GM21825 (cell line): ENCODE results near the gene UPP1.
"Not testable (repeated sequence)": the region's sequence is repeated elsewhere in the genome, so short reads cannot be mapped to it uniquely, and the experiment has no call there.

Experiments used
- ATAC-seq: cut with Tn5 transposase; IDR thresholded peaks from one replicate; pipeline ENCODE4 v1.9.1; 2021; ENCODE audit warnings: mild to moderate bottlenecking, moderate library complexity; ENCODE audit not compliant: unreplicated experiment

UPP1 gene

GRCh38 chr7:48110868-48111267 is 21.8 kb downstream of the UPP1 start:
- no peak for ATAC-seq

GRCh38 chr7:48111596-48111995 is 22.5 kb downstream of the UPP1 start:
- no peak for ATAC-seq

GRCh38 chr7:48112401-48113165 is 23.5 kb downstream of the UPP1 start:
- no peak for ATAC-seq

- no peak for ATAC-seq
Observed at GRCh38 chr7:48113275-48113674, 24.2 kb downstream of the UPP1 start.

GRCh38 chr7:48114115-48114514 is 25.1 kb downstream of the UPP1 start:
- no peak for ATAC-seq

GRCh38 chr7:48114589-48114988 is 25.5 kb downstream of the UPP1 start:
- no peak for ATAC-seq

- ATAC-seq: no peak
Observed at GRCh38 chr7:48116043-48116442, 27.0 kb downstream of the UPP1 start.

GRCh38 chr7:48118041-48118440 is 29.0 kb downstream of the UPP1 start:
- no peak for ATAC-seq

- ATAC-seq: not testable (repeated sequence)
Observed at GRCh38 chr7:48120536-48120935, 31.5 kb downstream of the UPP1 start.

- ATAC-seq: no peak
Observed at GRCh38 chr7:48126037-48126436, 37.0 kb downstream of the UPP1 start.

- no peak for ATAC-seq
Observed at GRCh38 chr7:48130658-48131108, 41.6 kb downstream of the UPP1 start.

- no peak for ATAC-seq
Observed at GRCh38 chr7:48132792-48133191, 43.7 kb downstream of the UPP1 start.

GRCh38 chr7:48139459-48139858 is 50.4 kb downstream of the UPP1 start:
- no peak for ATAC-seq

GRCh38 chr7:48140001-48140681 is 51.1 kb downstream of the UPP1 start:
- ATAC-seq: no peak

- ATAC-seq: no peak
Observed at GRCh38 chr7:48141521-48141920, 52.5 kb downstream of the UPP1 start.

GRCh38 chr7:48144291-48144768 is 55.3 kb downstream of the UPP1 start:
- no peak for ATAC-seq

GRCh38 chr7:48147078-48147591 is 58.1 kb downstream of the UPP1 start:
- no peak for ATAC-seq

- not testable (repeated sequence) for ATAC-seq
Observed at GRCh38 chr7:48147690-48148089, 58.6 kb downstream of the UPP1 start.

GRCh38 chr7:48148311-48148710 is 59.2 kb downstream of the UPP1 start:
- no peak for ATAC-seq

GRCh38 chr7:48149058-48149457 is 60.0 kb downstream of the UPP1 start:
- no peak for ATAC-seq

- ATAC-seq: no peak
Observed at GRCh38 chr7:48150086-48150485, 61.0 kb downstream of the UPP1 start.
